ENCODE measurements around the gene IRF8.

Gene IRF8

GRCh38 chr16:85954927-85955519 lies 56.1 kb downstream of the IRF8 start:
- in situ Hi-C loops (cut with HindIII; ENCODE audit: low sequenced_read_pairs): no loop called here

- in situ Hi-C loops (cut with HindIII; ENCODE audit: low sequenced_read_pairs): no loop called here
Observed at GRCh38 chr16:85955566-85955965, 56.6 kb downstream of the IRF8 start.

- in situ Hi-C loops (cut with HindIII; ENCODE audit: low sequenced_read_pairs): no loop called here
Observed at GRCh38 chr16:85956426-85956825, 57.5 kb downstream of the IRF8 start.

- in situ Hi-C loops (cut with HindIII; ENCODE audit: low sequenced_read_pairs): no loop called here
Observed at GRCh38 chr16:85958731-85959130, 59.8 kb downstream of the IRF8 start.

- in situ Hi-C loops (cut with HindIII; ENCODE audit: low sequenced_read_pairs): no loop called here
Observed at GRCh38 chr16:85959686-85960085, 60.7 kb downstream of the IRF8 start.

GRCh38 chr16:85960486-85961046 lies 61.6 kb downstream of the IRF8 start:
- in situ Hi-C loops (cut with HindIII; ENCODE audit: low sequenced_read_pairs): no loop called here

- in situ Hi-C loops (cut with HindIII; ENCODE audit: low sequenced_read_pairs): no loop called here
Observed at GRCh38 chr16:85961988-85962915, 63.3 kb downstream of the IRF8 start.

GRCh38 chr16:85963753-85964285 lies 64.9 kb downstream of the IRF8 start:
- in situ Hi-C loops (cut with HindIII; ENCODE audit: low sequenced_read_pairs): no loop called here

GRCh38 chr16:85965125-85965524 lies 66.2 kb downstream of the IRF8 start:
- in situ Hi-C loops (cut with HindIII; ENCODE audit: low sequenced_read_pairs): no loop called here

- in situ Hi-C loops (cut with HindIII; ENCODE audit: low sequenced_read_pairs): no loop called here
Observed at GRCh38 chr16:85967111-85967510, 68.1 kb downstream of the IRF8 start.

- in situ Hi-C loops (cut with HindIII; ENCODE audit: low sequenced_read_pairs): no loop called here
Observed at GRCh38 chr16:85968041-85968920, 69.3 kb downstream of the IRF8 start.

GRCh38 chr16:85969159-85969558 lies 70.2 kb downstream of the IRF8 start:
- in situ Hi-C loops (cut with HindIII; ENCODE audit: low sequenced_read_pairs): no loop called here

- in situ Hi-C loops (cut with HindIII; ENCODE audit: low sequenced_read_pairs): no loop called here
Observed at GRCh38 chr16:85969591-85969990, 70.6 kb downstream of the IRF8 start.

GRCh38 chr16:85970016-85970733 lies 71.2 kb downstream of the IRF8 start:
- in situ Hi-C loops (cut with HindIII; ENCODE audit: low sequenced_read_pairs): no loop called here

- in situ Hi-C loops (cut with HindIII; ENCODE audit: low sequenced_read_pairs): no loop called here
Observed at GRCh38 chr16:85970738-85971137, 71.8 kb downstream of the IRF8 start.

Measured in DLD1 (cell line).